ENCODE results near the gene RNU6-8.
A peak's percentile ranks its signal among the peaks of the same experiment; 100 is the strongest.

The RNU6-8 gene

DNA sequence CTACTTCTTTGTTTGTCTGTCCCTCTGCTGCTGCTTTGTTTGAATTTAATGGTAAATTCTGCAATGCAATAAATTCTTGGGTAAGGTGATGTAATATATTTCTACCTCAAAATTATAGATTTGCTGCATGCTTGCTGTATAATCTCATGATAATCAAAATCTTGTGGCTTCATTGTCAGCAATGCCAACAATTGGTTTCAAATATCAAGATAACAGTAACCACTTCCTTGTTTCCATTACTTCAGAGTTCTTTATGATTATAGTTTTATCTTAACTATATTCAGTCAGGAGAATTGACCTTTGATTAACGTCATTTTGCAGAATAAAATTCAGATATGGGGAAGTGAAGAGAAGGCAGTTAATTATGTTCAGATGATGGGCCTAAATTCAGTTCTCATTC lies 30.2 kb upstream of the RNU6-8 start:
- no peak overlapping the region for H2BK15ac ChIP-seq (ENCODE audit: low read depth, poor library complexity, severe bottlenecking)
- H3K4ac ChIP-seq (ENCODE audit: low read depth in 1 of 2, low read length in 2 of 2), result no peak overlapping the region
- no peak overlapping the region for H3K18ac ChIP-seq (ENCODE audit: low read depth in 1 of 2, low read length in 2 of 2)
- no peaks in the 10 kb centered on the region for H3K9me3 ChIP-seq (ENCODE audit: control insufficient read depth, low read length)
- H2AK5ac ChIP-seq (ENCODE audit: low read length, severe bottlenecking), result no peak overlapping the region
- H4K8ac ChIP-seq (ENCODE audit: low read length), result no peak overlapping the region
- WGBS, result 100% methylated on average over 1 of the region's 1 CpG
- H3K4me1 ChIP-seq (ENCODE audit: control insufficient read depth, insufficient read depth, low read depth, low read length), result peaks cover 1% of the 10 kb centered on the region
- no peaks in the 10 kb centered on the region for H3K79me1 ChIP-seq (replicated peaks; ENCODE audit: low read length, poor library complexity, severe bottlenecking)
- no peaks in the 10 kb centered on the region for H3K27me3 ChIP-seq (ENCODE audit: control insufficient read depth in 1 of 2, insufficient read depth in 1 of 2, low read length in 2 of 2)
- H4K91ac ChIP-seq (ENCODE audit: low read length), result no peak overlapping the region
- H3K14ac ChIP-seq (ENCODE audit: low read length in 2 of 2), result no peak overlapping the region
- no peak overlapping the region for H2AFZ ChIP-seq (ENCODE audit: low read depth, low read length)
- no peaks in the 10 kb centered on the region for H3K36me3 ChIP-seq (ENCODE audit: control insufficient read depth in 1 of 2, insufficient read depth in 2 of 2, low read depth in 1 of 2, low read length in 2 of 2)
- DNase-seq, result no peak
- no peak overlapping the region for H3K9ac ChIP-seq (ENCODE audit: low read length)
- H2BK5ac ChIP-seq (ENCODE audit: low read depth, low read length, poor library complexity, severe bottlenecking), result no peak overlapping the region
- H2BK120ac ChIP-seq (ENCODE audit: low read depth, low read length), result no peak overlapping the region
- no peak overlapping the region for H3K23ac ChIP-seq (ENCODE audit: low read length in 2 of 2)
- H3K4me2 ChIP-seq (ENCODE audit: low read length, poor library complexity, severe bottlenecking), result no peak overlapping the region
- no peak overlapping the region for H3K27ac ChIP-seq (ENCODE audit: low read length, poor library complexity, severe bottlenecking)
- no peak overlapping the region for H2BK12ac ChIP-seq (ENCODE audit: low read length in 2 of 2)
- H3K4me3 ChIP-seq (ENCODE audit: insufficient read depth in 1 of 2, low read depth in 1 of 2, low read length in 2 of 2), result no peak overlapping the region

DNA sequence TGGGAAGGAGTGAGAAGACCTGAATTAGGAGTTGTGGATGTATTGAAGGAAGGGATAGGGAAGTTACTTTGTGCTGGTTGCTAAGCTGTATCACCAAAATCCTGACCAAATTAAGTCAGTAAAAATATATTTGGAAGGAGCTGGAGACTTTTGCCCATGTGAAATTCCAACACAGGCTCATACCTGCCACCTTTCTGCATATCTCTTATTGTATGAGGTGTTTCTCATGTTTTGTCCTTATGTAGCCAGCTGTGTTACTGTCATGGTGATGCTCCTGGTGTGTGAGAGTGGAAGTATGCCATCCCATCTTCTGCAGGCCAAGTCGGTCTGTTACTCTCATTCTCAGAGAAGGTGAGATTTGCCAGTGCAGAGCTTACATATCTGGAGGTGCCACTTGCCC lies 29.4 kb upstream of the RNU6-8 start:
- no peak overlapping the region for H3K4ac ChIP-seq (ENCODE audit: low read depth in 1 of 2, low read length in 2 of 2)
- H2AK5ac ChIP-seq (ENCODE audit: low read length, severe bottlenecking), result no peak overlapping the region
- no peak overlapping the region for H3K4me2 ChIP-seq (ENCODE audit: low read length, poor library complexity, severe bottlenecking)
- no peak overlapping the region for H3K9ac ChIP-seq (ENCODE audit: low read length)
- no peak overlapping the region for H2BK120ac ChIP-seq (ENCODE audit: low read depth, low read length)
- H4K91ac ChIP-seq (ENCODE audit: low read length), result no peak overlapping the region
- no peak overlapping the region for H3K27ac ChIP-seq (ENCODE audit: low read length, poor library complexity, severe bottlenecking)
- no peaks in the 10 kb centered on the region for H3K9me3 ChIP-seq (ENCODE audit: control insufficient read depth, low read length)
- 97% methylated on average over 1 of the region's 1 CpG for WGBS
- no peak overlapping the region for H2BK5ac ChIP-seq (ENCODE audit: low read depth, low read length, poor library complexity, severe bottlenecking)
- H3K27me3 ChIP-seq (ENCODE audit: control insufficient read depth in 1 of 2, insufficient read depth in 1 of 2, low read length in 2 of 2), result no peaks in the 10 kb centered on the region
- no peaks in the 10 kb centered on the region for H3K36me3 ChIP-seq (ENCODE audit: control insufficient read depth in 1 of 2, insufficient read depth in 2 of 2, low read depth in 1 of 2, low read length in 2 of 2)
- H2AFZ ChIP-seq (ENCODE audit: low read depth, low read length), result no peak overlapping the region
- H2BK15ac ChIP-seq (ENCODE audit: low read depth, poor library complexity, severe bottlenecking), result no peak overlapping the region
- no peaks in the 10 kb centered on the region for H3K79me1 ChIP-seq (replicated peaks; ENCODE audit: low read length, poor library complexity, severe bottlenecking)
- no peak overlapping the region for H3K23ac ChIP-seq (ENCODE audit: low read length in 2 of 2)
- no peak overlapping the region for H3K18ac ChIP-seq (ENCODE audit: low read depth in 1 of 2, low read length in 2 of 2)
- H3K4me3 ChIP-seq (ENCODE audit: insufficient read depth in 1 of 2, low read depth in 1 of 2, low read length in 2 of 2), result no peak overlapping the region
- H2BK12ac ChIP-seq (ENCODE audit: low read length in 2 of 2), result no peak overlapping the region
- peaks cover 1% of the 10 kb centered on the region for H3K4me1 ChIP-seq (ENCODE audit: control insufficient read depth, insufficient read depth, low read depth, low read length)
- no peak overlapping the region for H4K8ac ChIP-seq (ENCODE audit: low read length)
- no peak overlapping the region for H3K14ac ChIP-seq (ENCODE audit: low read length in 2 of 2)
- no peak for DNase-seq

DNA sequence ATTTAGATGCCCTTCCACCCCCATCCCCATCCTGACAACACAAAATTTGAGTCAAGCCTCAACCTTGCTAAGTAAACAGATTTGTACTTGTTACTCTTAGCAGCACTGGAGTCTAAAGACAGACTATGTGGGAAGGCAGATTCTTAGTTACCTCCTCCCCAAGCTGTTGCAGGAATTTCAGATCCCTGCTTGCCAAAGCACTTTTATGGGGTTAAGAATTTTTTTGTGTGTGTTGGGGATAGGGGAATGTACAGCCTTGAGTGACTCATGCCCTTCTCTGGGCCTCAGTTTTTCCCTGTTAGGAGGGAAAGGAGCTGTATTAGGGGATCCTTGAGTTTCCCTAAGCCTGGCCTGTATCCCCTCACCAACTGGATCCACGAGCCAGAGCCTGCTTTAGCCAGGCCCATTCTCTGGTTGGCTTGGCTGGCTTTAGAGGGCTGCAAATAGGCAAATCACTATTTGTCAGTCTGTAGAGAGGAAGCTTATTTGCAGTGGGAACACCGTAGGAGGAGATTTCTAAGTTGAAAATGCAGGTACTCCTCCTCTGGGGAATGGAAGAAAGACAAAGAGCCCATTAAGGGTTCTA lies 27.7 kb upstream of the RNU6-8 start:
- Histone ChIP-seq H3K27ac (ENCODE audit: low read length, poor library complexity, severe bottlenecking) (peak overlapping the region; percentile 51), H2BK15ac (ENCODE audit: low read depth, poor library complexity, severe bottlenecking) (no peak overlapping the region), H3K9ac (ENCODE audit: low read length) (peak overlapping the region; percentile 27), H3K4me3 (ENCODE audit: insufficient read depth in 1 of 2, low read depth in 1 of 2, low read length in 2 of 2) (peak overlapping the region in 1 of 2 experiments; percentile 9), H3K27me3 (ENCODE audit: control insufficient read depth in 1 of 2, insufficient read depth in 1 of 2, low read length in 2 of 2) (no peaks in the 10 kb centered on the region), H3K14ac (ENCODE audit: low read length in 2 of 2) (no peak overlapping the region), H3K79me1 (replicated peaks; ENCODE audit: low read length, poor library complexity, severe bottlenecking) (no peaks in the 10 kb centered on the region), H2AK5ac (ENCODE audit: low read length, severe bottlenecking) (no peak overlapping the region), H3K4me2 (ENCODE audit: low read length, poor library complexity, severe bottlenecking) (no peak overlapping the region), H2BK5ac (ENCODE audit: low read depth, low read length, poor library complexity, severe bottlenecking) (no peak overlapping the region), H3K9me3 (ENCODE audit: control insufficient read depth, low read length) (no peaks in the 10 kb centered on the region), H2AFZ (ENCODE audit: low read depth, low read length) (no peak overlapping the region), H3K36me3 (ENCODE audit: control insufficient read depth in 1 of 2, insufficient read depth in 2 of 2, low read depth in 1 of 2, low read length in 2 of 2) (no peaks in the 10 kb centered on the region), H4K91ac (ENCODE audit: low read length) (no peak overlapping the region), H3K4ac (ENCODE audit: low read depth in 1 of 2, low read length in 2 of 2) (no peak overlapping the region), H2BK120ac (ENCODE audit: low read depth, low read length) (no peak overlapping the region), H3K4me1 (ENCODE audit: control insufficient read depth, insufficient read depth, low read depth, low read length) (peaks cover 1% of the 10 kb centered on the region), H3K23ac (ENCODE audit: low read length in 2 of 2) (no peak overlapping the region), H4K8ac (ENCODE audit: low read length) (no peak overlapping the region), H2BK12ac (ENCODE audit: low read length in 2 of 2) (no peak overlapping the region), H3K18ac (ENCODE audit: low read depth in 1 of 2, low read length in 2 of 2) (no peak overlapping the region)
- 86% methylated on average over 2 of the region's 2 CpGs for WGBS
- peak; percentile 63 for DNase-seq

GRCh38 chr14:32230181-32230580 lies 27.1 kb upstream of the RNU6-8 start:
- Histone ChIP-seq H3K18ac (ENCODE audit: low read depth in 1 of 2, low read length in 2 of 2) (no peak overlapping the region), H3K4ac (ENCODE audit: low read depth in 1 of 2, low read length in 2 of 2) (no peak overlapping the region), H3K14ac (ENCODE audit: low read length in 2 of 2) (no peak overlapping the region), H4K8ac (ENCODE audit: low read length) (no peak overlapping the region), H3K9me3 (ENCODE audit: control insufficient read depth, low read length) (no peaks in the 10 kb centered on the region), H3K4me3 (ENCODE audit: insufficient read depth in 1 of 2, low read depth in 1 of 2, low read length in 2 of 2) (peak overlapping the region in 1 of 2 experiments; percentile 9), H4K91ac (ENCODE audit: low read length) (no peak overlapping the region), H2AFZ (ENCODE audit: low read depth, low read length) (no peak overlapping the region), H3K79me1 (replicated peaks; ENCODE audit: low read length, poor library complexity, severe bottlenecking) (no peaks in the 10 kb centered on the region), H2BK15ac (ENCODE audit: low read depth, poor library complexity, severe bottlenecking) (no peak overlapping the region), H2BK12ac (ENCODE audit: low read length in 2 of 2) (no peak overlapping the region), H3K23ac (ENCODE audit: low read length in 2 of 2) (no peak overlapping the region), H2BK120ac (ENCODE audit: low read depth, low read length) (no peak overlapping the region), H2AK5ac (ENCODE audit: low read length, severe bottlenecking) (peak overlapping the region; percentile 13), H3K4me2 (ENCODE audit: low read length, poor library complexity, severe bottlenecking) (no peak overlapping the region), H3K9ac (ENCODE audit: low read length) (peak overlapping the region; percentile 27), H2BK5ac (ENCODE audit: low read depth, low read length, poor library complexity, severe bottlenecking) (no peak overlapping the region), H3K36me3 (ENCODE audit: control insufficient read depth in 1 of 2, insufficient read depth in 2 of 2, low read depth in 1 of 2, low read length in 2 of 2) (no peaks in the 10 kb centered on the region), H3K27me3 (ENCODE audit: control insufficient read depth in 1 of 2, insufficient read depth in 1 of 2, low read length in 2 of 2) (no peaks in the 10 kb centered on the region), H3K4me1 (ENCODE audit: control insufficient read depth, insufficient read depth, low read depth, low read length) (peaks cover 1% of the 10 kb centered on the region), H3K27ac (ENCODE audit: low read length, poor library complexity, severe bottlenecking) (peak overlapping the region; percentile 51)
- WGBS, result 6% methylated on average over 3 of the region's 3 CpGs
- peak; percentile 32 for DNase-seq
